Vagina (tissue), 2 donors: ENCODE data around the gene NEB. TPM values are rescaled to one million over a fixed set of nuclear protein-coding genes. Genes with fewer than 3 reads are reported as not detected.
"Not testable (repeated sequence)": the region's sequence is repeated elsewhere in the genome, so short reads cannot be mapped to it uniquely, and the experiment has no call there.

Experiments
- DNase-seq, 2 donors: peaks; one replicate each; pipeline ENCODE4 v3.0.0-alpha.2; 2017; ENCODE audit errors: extremely low spot score in 2 of 2
- H3K27ac ChIP-seq: fragments of 200-600 bp; sonication (generic); one replicate; pipeline ENCODE4 v1.5.1; 2019
- H3K27me3 ChIP-seq: fragments of 200-600 bp; sonication (generic); one replicate; pipeline ENCODE4 v1.5.1; 2019
- H3K36me3 ChIP-seq, 2 donors: fragments of 200-600 bp; sonication (generic); one replicate each; pipeline ENCODE4 v1.5.1; 2017 to 2019
- H3K4me1 ChIP-seq: fragments of 200-600 bp; sonication (generic); one replicate; pipeline ENCODE4 v1.5.1; 2019
- H3K4me3 ChIP-seq, 2 donors: fragments of 200-600 bp; sonication (generic); 1 replicate in 1 of 2; 2 replicates in 1 of 2; pipeline ENCODE4 v1.5.1; 2016 to 2019
- H3K9me3 ChIP-seq: fragments of 200-600 bp; sonication (generic); one replicate; pipeline ENCODE4 v1.5.1; 2019
- CTCF ChIP-seq, 3 experiments: fragments of 450-650 bp in 2 of 3; fragments of 200-600 bp in 1 of 3; sonication (generic) in 1 of 3; IDR thresholded peaks; one replicate each; pipeline ENCODE4 v1.5.1; 2017 to 2019; ENCODE audit warnings: antibody characterized with exemption in 3 of 3, mild to moderate bottlenecking in 2 of 3, moderate library complexity in 2 of 3
- POLR2A ChIP-seq, 2 donors: fragments of 450-650 bp; IDR thresholded peaks; one replicate each; pipeline ENCODE4 v1.6.1; 2017; ENCODE audit warnings: antibody characterized with exemption in 2 of 2, mild to moderate bottlenecking in 2 of 2, moderate library complexity in 2 of 2
- POLR2AphosphoS5 ChIP-seq, 2 donors: sonication (generic); formaldehyde crosslinking; IDR thresholded peaks; one replicate each; pipeline ENCODE4 v1.9.0; 2017; ENCODE audit warnings: antibody characterized with exemption in 2 of 2, mild to moderate bottlenecking in 2 of 2, low read depth in 1 of 2; ENCODE audit not compliant: insufficient read depth in 1 of 2
- intact Hi-C: fragments of 100-400 bp; cut with DNase I; formaldehyde crosslinking; loops from one replicate; pipeline ENCODE4 v1.15.1; 2023
- total RNA-seq: library from RNA; depleted of rRNA; stranded (reverse); fragments of >200 nt; gene quantifications from one replicate; pipeline ENCODE4 v1.2.3, GENCODE V29; 2016

Gene NEB
- total RNA-seq, 1 donor from 2014 or later = 0.98 TPM

- Histone ChIP-seq H3K27ac (no peak overlapping the region), H3K4me1 (no peaks in the 10 kb centered on the region), H3K9me3 (no peaks in the 10 kb centered on the region), H3K36me3 (no peaks in the 10 kb centered on the region), H3K4me3 (no peak overlapping the region), H3K27me3 (no peaks in the 10 kb centered on the region)
- DNase-seq = no peak
- intact Hi-C loops = no loop called here
- no peak for TF ChIP-seq CTCF (IDR thresholded peaks at IDR 0.05)
- TF ChIP-seq POLR2A (IDR thresholded peaks at IDR 0.05) = no peak
- TF ChIP-seq POLR2AphosphoS5 (IDR thresholded peaks at IDR 0.05; ENCODE audit: insufficient read depth in 1 of 2, low read depth in 1 of 2) = no peak
Observed at GRCh38 chr2:151562398-151562797, 171.9 kb downstream of the NEB start.

GRCh38 chr2:151560289-151560688 lies 174.0 kb downstream of the NEB start:
- intact Hi-C loops = no loop called here
- Histone ChIP-seq H3K27ac (no peak overlapping the region), H3K36me3 (no peaks in the 10 kb centered on the region), H3K4me3 (no peak overlapping the region), H3K4me1 (no peaks in the 10 kb centered on the region), H3K27me3 (no peaks in the 10 kb centered on the region), H3K9me3 (no peaks in the 10 kb centered on the region)
- no peak for TF ChIP-seq POLR2AphosphoS5 (IDR thresholded peaks at IDR 0.05; ENCODE audit: insufficient read depth in 1 of 2, low read depth in 1 of 2)
- no peak for TF ChIP-seq POLR2A (IDR thresholded peaks at IDR 0.05)
- TF ChIP-seq CTCF (IDR thresholded peaks at IDR 0.05) = no peak
- no peak for DNase-seq

- H3K9me3 ChIP-seq, H3K36me3 ChIP-seq, DNase-seq, H3K4me1 ChIP-seq, H3K27ac ChIP-seq, H3K4me3 ChIP-seq, H3K27me3 ChIP-seq, intact Hi-C loops: not testable (repeated sequence)
Observed at GRCh38 chr2:151559431-151559830, 174.8 kb downstream of the NEB start.

- H3K27me3 ChIP-seq, H3K27ac ChIP-seq, intact Hi-C loops, H3K4me1 ChIP-seq, H3K36me3 ChIP-seq, DNase-seq, H3K4me3 ChIP-seq, H3K9me3 ChIP-seq: not testable (repeated sequence)
Observed at GRCh38 chr2:151557883-151558282, 176.4 kb downstream of the NEB start.

- no peak overlapping the region for H3K4me3 ChIP-seq
- no peak overlapping the region for H3K27ac ChIP-seq
- no peaks in the 10 kb centered on the region for H3K36me3 ChIP-seq
- intact Hi-C loops = no loop called here
- H3K4me1 ChIP-seq = no peaks in the 10 kb centered on the region
- DNase-seq = no peak
- H3K27me3 ChIP-seq = no peaks in the 10 kb centered on the region
- no peaks in the 10 kb centered on the region for H3K9me3 ChIP-seq
- no peak for TF ChIP-seq POLR2AphosphoS5 (IDR thresholded peaks at IDR 0.05; ENCODE audit: insufficient read depth in 1 of 2, low read depth in 1 of 2)
- no peak for TF ChIP-seq CTCF (IDR thresholded peaks at IDR 0.05)
Observed at GRCh38 chr2:151556121-151556520, 178.2 kb downstream of the NEB start.

GRCh38 chr2:151552287-151552686 lies 182.0 kb downstream of the NEB start:
- intact Hi-C loops = no loop called here
- Histone ChIP-seq H3K9me3 (no peaks in the 10 kb centered on the region), H3K27ac (no peak overlapping the region), H3K36me3 (no peaks in the 10 kb centered on the region), H3K4me1 (no peaks in the 10 kb centered on the region), H3K4me3 (no peak overlapping the region), H3K27me3 (no peaks in the 10 kb centered on the region)
- TF ChIP-seq CTCF (IDR thresholded peaks at IDR 0.05) (no peak), POLR2AphosphoS5 (IDR thresholded peaks at IDR 0.05; ENCODE audit: insufficient read depth in 1 of 2, low read depth in 1 of 2) (no peak), POLR2A (IDR thresholded peaks at IDR 0.05) (no peak)
- DNase-seq = no peak
